GM23338 (cell line): ENCODE data around the gene GJB3. TPM values are rescaled to one million over a fixed set of nuclear protein-coding genes. Genes with fewer than 3 reads are reported as not detected.

ENCODE experiments used
- ATAC-seq: fragments of 200-7000 bp; cut with Tn5 transposase; 3 replicates; pipeline ENCODE4 v1.9.1; 2020
- DNase-seq: peaks from one replicate; pipeline ENCODE4 v3.0.0-alpha.2; 2015; ENCODE audit warnings: low spot score
- H2AFZ ChIP-seq: fragments of 200-600 bp; sonication (generic); 2 replicates; pipeline ENCODE4 v1.8.0; 2016; ENCODE audit warnings: antibody characterized with exemption, mild to moderate bottlenecking, moderate library complexity
- H3F3A ChIP-seq: fragments of 200-600 bp; sonication (generic); replicated peaks from 2 replicates; pipeline ENCODE4 v1.8.0; 2017; ENCODE audit warnings: antibody characterized with exemption, mixed run types, low read depth
- H3K27ac ChIP-seq: fragments of 200-600 bp; sonication (generic); 2 replicates; pipeline ENCODE4 v1.6.1; 2016; ENCODE audit warnings: low read depth
- H3K27me3 ChIP-seq: fragments of 200-600 bp; sonication (generic); 2 replicates; pipeline ENCODE4 v1.8.0; 2016; ENCODE audit warnings: mild to moderate bottlenecking, mixed run types, moderate library complexity; ENCODE audit not compliant: insufficient read depth
- H3K36me3 ChIP-seq: fragments of 200-600 bp; sonication (generic); 2 replicates; pipeline ENCODE4 v1.8.0; 2016; ENCODE audit warnings: mild to moderate bottlenecking; ENCODE audit not compliant: insufficient read depth
- H3K4me1 ChIP-seq: fragments of 200-600 bp; sonication (generic); 2 replicates; pipeline ENCODE4 v1.8.0; 2016; ENCODE audit warnings: mild to moderate bottlenecking, moderate library complexity; ENCODE audit not compliant: insufficient read depth
- H3K4me2 ChIP-seq: fragments of 200-600 bp; sonication (generic); 2 replicates; pipeline ENCODE4 v1.7.1; 2017; ENCODE audit warnings: mixed run types
- H3K4me3 ChIP-seq: fragments of 200-600 bp; sonication (generic); 2 replicates; pipeline ENCODE4 v1.6.1; 2016; ENCODE audit warnings: mixed run types
- H3K79me2 ChIP-seq: fragments of 200-600 bp; sonication (generic); replicated peaks from 2 replicates; pipeline ENCODE4 v1.8.0; 2017; ENCODE audit warnings: mild to moderate bottlenecking; ENCODE audit not compliant: insufficient read depth
- H3K9me2 ChIP-seq: fragments of 200-600 bp; sonication (generic); 2 replicates; pipeline ENCODE4 v1.8.0; 2017; ENCODE audit not compliant: insufficient read depth
- H4K20me1 ChIP-seq: fragments of 200-600 bp; sonication (generic); replicated peaks from 2 replicates; pipeline ENCODE4 v1.8.0; 2017; ENCODE audit warnings: mild to moderate bottlenecking; ENCODE audit not compliant: insufficient read depth
- H3K27ac Mint-ChIP-seq: 2 replicates; pipeline ENCODE4 v1.8.0; 2020; ENCODE audit warnings: inconsistent platforms, mild to moderate bottlenecking, moderate library complexity, mixed read lengths
- H3K27me3 Mint-ChIP-seq: 3 replicates; pipeline ENCODE4 v1.8.0; 2022; ENCODE audit warnings: low read depth, mild to moderate bottlenecking, moderate library complexity, mixed read lengths, inconsistent platforms; ENCODE audit not compliant: insufficient read depth, poor library complexity
- H3K36me3 Mint-ChIP-seq: 3 replicates; pipeline ENCODE4 v1.8.0; 2021; ENCODE audit warnings: low read depth, mild to moderate bottlenecking, inconsistent platforms, moderate library complexity, mixed read lengths
- H3K4me1 Mint-ChIP-seq: 3 replicates; pipeline ENCODE4 v1.8.0; 2020; ENCODE audit warnings: mild to moderate bottlenecking, inconsistent platforms, mixed read lengths
- H3K4me3 Mint-ChIP-seq: 3 replicates; pipeline ENCODE4 v1.8.0; 2021; ENCODE audit warnings: moderate library complexity, mild to moderate bottlenecking, inconsistent platforms, mixed read lengths
- H3K9me3 Mint-ChIP-seq: 3 replicates; pipeline ENCODE4 v1.8.0; 2020; ENCODE audit warnings: moderate library complexity, mild to moderate bottlenecking, inconsistent platforms, mixed read lengths
- CREB1 ChIP-seq: fragments of 250-450 bp; sonication (Bioruptor Pico); IDR thresholded peaks from 2 replicates; pipeline ENCODE4 v1.5.0; 2020; ENCODE audit warnings: low read depth, mild to moderate bottlenecking, moderate library complexity
- EZH2phosphoT487 ChIP-seq: fragments of 200-600 bp; sonication (generic); IDR thresholded peaks from one replicate; pipeline ENCODE4 v1.8.1; 2018; ENCODE audit warnings: antibody characterized with exemption; ENCODE audit not compliant: unreplicated experiment
- POLR2AphosphoS5 ChIP-seq: IDR thresholded peaks from 2 replicates; pipeline ENCODE4 v1.6.1; 2016; ENCODE audit warnings: antibody characterized with exemption, low read depth
- STAT1 ChIP-seq: IDR thresholded peaks from one replicate; pipeline ENCODE4 v1.6.1; 2016; ENCODE audit warnings: antibody characterized with exemption; ENCODE audit not compliant: unreplicated experiment
- ZNF331 ChIP-seq: fragments of 250-450 bp; sonication (Bioruptor Pico); IDR thresholded peaks from 2 replicates; pipeline ENCODE4 v1.5.0; 2020; ENCODE audit warnings: low read depth, mild to moderate bottlenecking, moderate library complexity
- ZNF462 ChIP-seq: fragments of 250-450 bp; sonication (Bioruptor Pico); IDR thresholded peaks from 2 replicates; pipeline ENCODE4 v1.5.0; 2020; ENCODE audit warnings: mild to moderate bottlenecking, moderate library complexity
- polyA plus RNA-seq: library from polyadenylated mRNA; unstranded; fragments of >200 nt; fragmentation: Nextera tagmentation; extraction: Ambion mirVana; gene quantifications from 2 replicates; pipeline ENCODE4 v1.2.1, GENCODE V29; 2016
- total RNA-seq: library from RNA; depleted of rRNA; stranded (reverse); fragments of >200 nt; shearing (Covaris generic); gene quantifications from 2 replicates; pipeline ENCODE4 v1.2.3, GENCODE V29; 2014

GJB3 gene
- total and polyA plus RNA-seq, 2 experiments from 2014 or later = 0.26 to 0.31 TPM

DNA sequence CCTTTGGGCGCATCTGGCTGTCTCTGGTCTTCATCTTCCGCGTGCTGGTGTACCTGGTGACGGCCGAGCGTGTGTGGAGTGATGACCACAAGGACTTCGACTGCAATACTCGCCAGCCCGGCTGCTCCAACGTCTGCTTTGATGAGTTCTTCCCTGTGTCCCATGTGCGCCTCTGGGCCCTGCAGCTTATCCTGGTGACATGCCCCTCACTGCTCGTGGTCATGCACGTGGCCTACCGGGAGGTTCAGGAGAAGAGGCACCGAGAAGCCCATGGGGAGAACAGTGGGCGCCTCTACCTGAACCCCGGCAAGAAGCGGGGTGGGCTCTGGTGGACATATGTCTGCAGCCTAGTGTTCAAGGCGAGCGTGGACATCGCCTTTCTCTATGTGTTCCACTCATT, 23.6 kb upstream of the GJB3 start:
- H3K27me3 ChIP-seq = no peaks in the 10 kb centered on the region
- Mint-ChIP-seq H3K27me3 (peaks cover 10% of the 10 kb centered on the region), H3K4me3 (no peak overlapping the region), H3K9me3 (no peaks in the 10 kb centered on the region), H3K4me1 (peaks cover 9% of the 10 kb centered on the region), H3K27ac (no peak overlapping the region), H3K36me3 (no peaks in the 10 kb centered on the region)
- no peak for ATAC-seq
- no peak overlapping the region for H3K27ac ChIP-seq
- no peak overlapping the region for H2AFZ ChIP-seq
- H3K9me2 ChIP-seq = no peaks in the 10 kb centered on the region
- H3K79me2 ChIP-seq = no peaks in the 10 kb centered on the region
- no peak overlapping the region for H3K4me2 ChIP-seq
- no peak for DNase-seq
- no peak overlapping the region for H3K4me3 ChIP-seq
- no peaks in the 10 kb centered on the region for H3F3A ChIP-seq
- H3K36me3 ChIP-seq = no peaks in the 10 kb centered on the region
- no peaks in the 10 kb centered on the region; the same call in 1 of the 2 replicates for H3K4me1 ChIP-seq
- no peak for TF ChIP-seq CREB1 (CRISPR knock-in tag)
- TF ChIP-seq ZNF331 (CRISPR knock-in tag) = no peak
- TF ChIP-seq EZH2phosphoT487 = no peak
- TF ChIP-seq STAT1 = no peak
- no peak for TF ChIP-seq ZNF462 (CRISPR knock-in tag)
- no peak for TF ChIP-seq POLR2AphosphoS5
- H4K20me1 ChIP-seq = no peaks in the 10 kb centered on the region

DNA sequence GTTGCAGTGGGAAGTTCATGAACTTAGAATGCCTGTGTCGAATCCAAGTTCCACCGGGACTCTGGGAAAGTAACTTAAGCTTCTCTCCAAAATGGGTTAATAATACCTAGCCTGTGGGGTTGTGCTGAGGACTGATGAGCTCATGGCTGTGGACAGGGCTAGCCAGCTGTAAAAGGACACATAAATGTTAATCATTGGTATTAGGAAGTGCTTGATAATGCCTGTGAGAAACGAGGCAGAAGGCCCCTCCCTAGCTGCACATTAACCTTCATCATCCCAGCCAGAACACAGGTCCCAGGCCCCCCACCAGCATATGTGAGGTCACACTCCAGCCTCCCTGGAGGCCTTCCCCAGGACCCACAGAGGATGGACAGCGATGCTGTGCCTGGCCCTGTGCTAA, 22.3 kb upstream of the GJB3 start:
- Histone ChIP-seq H3K4me1 (peaks cover 3% of the 10 kb centered on the region), H3K9me2 (no peaks in the 10 kb centered on the region), H3K36me3 (no peaks in the 10 kb centered on the region), H3F3A (no peaks in the 10 kb centered on the region), H4K20me1 (no peaks in the 10 kb centered on the region), H3K4me2 (no peak overlapping the region), H2AFZ (no peak overlapping the region), H3K4me3 (no peak overlapping the region), H3K27ac (no peak overlapping the region), H3K27me3 (no peaks in the 10 kb centered on the region), H3K79me2 (no peaks in the 10 kb centered on the region)
- Mint-ChIP-seq H3K27me3 (peaks cover 12% of the 10 kb centered on the region), H3K4me1 (peaks cover 21% of the 10 kb centered on the region), H3K9me3 (peaks cover 2% of the 10 kb centered on the region; the same call in 1 of the 3 replicates), H3K36me3 (no peaks in the 10 kb centered on the region; the same call in 2 of the 3 replicates), H3K4me3 (no peak overlapping the region), H3K27ac (no peak overlapping the region)
- ATAC-seq (no peak), DNase-seq (no peak)
- no peak for TF ChIP-seq ZNF462 (CRISPR knock-in tag)
